ENCODE data around the gene TSPAN32. TPM values are rescaled to one million over a fixed set of nuclear protein-coding genes. Genes with fewer than 3 reads are reported as not detected.
"Not testable (repeated sequence)": the region's sequence is repeated elsewhere in the genome, so short reads cannot be mapped to it uniquely, and the experiment has no call there.

The TSPAN32 gene
- total and polyA plus RNA-seq, 2 donors (not counting 1 experiment from before 2014, with no cell fraction given), result 0.17 TPM; not detected in 1

GRCh38 chr11:2338760-2339159 is 36.9 kb downstream of the TSPAN32 start:
- H3K36me3 ChIP-seq (ENCODE audit: control insufficient read depth, insufficient read depth, low read length), result not testable (repeated sequence)

GRCh38 chr11:2342557-2342956 is 40.7 kb downstream of the TSPAN32 start:
- TF ChIP-seq CTCF (conservative IDR thresholded peaks at IDR 0.05 in 1 of 2, IDR thresholded peaks at IDR 0.05 in 1 of 2; ENCODE audit: low read depth in 1 of 2, low read length in 2 of 2) (no peak), EZH2 (IDR thresholded peaks at IDR 0.05; ENCODE audit: low read length, missing control alignments) (no peak)
- no peak for DNase-seq (ENCODE audit: low read depth in 2 of 2)
- Histone ChIP-seq H3K27ac (ENCODE audit: insufficient read depth, low read length) (no peak overlapping the region), H3K4me1 (ENCODE audit: control insufficient read depth, extremely low read depth, insufficient read depth, low read length) (no peaks in the 10 kb centered on the region), H3K79me2 (ENCODE audit: control insufficient read depth, insufficient read depth, low read length) (no peaks in the 10 kb centered on the region), H3K4me2 (ENCODE audit: extremely low read depth, insufficient read depth, low read length) (no peak overlapping the region), H4K20me1 (ENCODE audit: control insufficient read depth, extremely low read depth, insufficient read depth, low read length) (no peaks in the 10 kb centered on the region), H3K36me3 (ENCODE audit: control insufficient read depth, insufficient read depth, low read length) (no peaks in the 10 kb centered on the region), H2AFZ (ENCODE audit: low read length) (no peak overlapping the region), H3K27me3 (ENCODE audit: control insufficient read depth, insufficient read depth, low read length) (no peaks in the 10 kb centered on the region), H3K9me3 (ENCODE audit: control insufficient read depth, insufficient read depth, low read depth, low read length) (no peaks in the 10 kb centered on the region), H3K9ac (ENCODE audit: insufficient read depth, low read length) (no peak overlapping the region), H3K4me3 (replicated peaks in 1 of 4; ENCODE audit: control extremely low read depth in 1 of 4, insufficient read depth in 1 of 4, low read depth in 3 of 4, low read length in 4 of 4) (no peak overlapping the region)

More at GRCh38 chr11:2338760-2339159, 36.9 kb downstream of the TSPAN32 start:
- H3K79me2 ChIP-seq (ENCODE audit: control insufficient read depth, insufficient read depth, low read length); DNase-seq (ENCODE audit: low read depth in 2 of 2); H3K9me3 ChIP-seq (ENCODE audit: control insufficient read depth, insufficient read depth, low read depth, low read length); H2AFZ ChIP-seq (ENCODE audit: low read length); H3K4me1 ChIP-seq (ENCODE audit: control insufficient read depth, extremely low read depth, insufficient read depth, low read length); H4K20me1 ChIP-seq (ENCODE audit: control insufficient read depth, extremely low read depth, insufficient read depth, low read length); H3K4me2 ChIP-seq (ENCODE audit: extremely low read depth, insufficient read depth, low read length); H3K27ac ChIP-seq (ENCODE audit: insufficient read depth, low read length); H3K9ac ChIP-seq (ENCODE audit: insufficient read depth, low read length); H3K4me3 ChIP-seq (replicated peaks in 1 of 4; ENCODE audit: control extremely low read depth in 1 of 4, insufficient read depth in 1 of 4, low read depth in 3 of 4, low read length in 4 of 4); H3K27me3 ChIP-seq (ENCODE audit: control insufficient read depth, insufficient read depth, low read length): not testable (repeated sequence)

GRCh38 chr11:2342981-2343380 is 41.2 kb downstream of the TSPAN32 start:
- Histone ChIP-seq H3K27ac (ENCODE audit: insufficient read depth, low read length) (no peak overlapping the region), H3K79me2 (ENCODE audit: control insufficient read depth, insufficient read depth, low read length) (no peaks in the 10 kb centered on the region), H3K4me3 (replicated peaks in 1 of 4; ENCODE audit: control extremely low read depth in 1 of 4, insufficient read depth in 1 of 4, low read depth in 3 of 4, low read length in 4 of 4) (no peak overlapping the region), H3K4me2 (ENCODE audit: extremely low read depth, insufficient read depth, low read length) (no peak overlapping the region), H3K27me3 (ENCODE audit: control insufficient read depth, insufficient read depth, low read length) (no peaks in the 10 kb centered on the region), H3K9ac (ENCODE audit: insufficient read depth, low read length) (no peak overlapping the region), H3K4me1 (ENCODE audit: control insufficient read depth, extremely low read depth, insufficient read depth, low read length) (no peaks in the 10 kb centered on the region), H2AFZ (ENCODE audit: low read length) (no peak overlapping the region), H4K20me1 (ENCODE audit: control insufficient read depth, extremely low read depth, insufficient read depth, low read length) (no peaks in the 10 kb centered on the region), H3K36me3 (ENCODE audit: control insufficient read depth, insufficient read depth, low read length) (no peaks in the 10 kb centered on the region), H3K9me3 (ENCODE audit: control insufficient read depth, insufficient read depth, low read depth, low read length) (no peaks in the 10 kb centered on the region)
- TF ChIP-seq CTCF (conservative IDR thresholded peaks at IDR 0.05 in 1 of 2, IDR thresholded peaks at IDR 0.05 in 1 of 2; ENCODE audit: low read depth in 1 of 2, low read length in 2 of 2) (no peak), EZH2 (IDR thresholded peaks at IDR 0.05; ENCODE audit: low read length, missing control alignments) (no peak)
- DNase-seq (ENCODE audit: low read depth in 2 of 2), result no peak

Measured in fibroblast of lung (primary cell).